Skeletal muscle satellite cell (primary cell): ENCODE data around the gene FRYL. TPM values are rescaled to one million over a fixed set of nuclear protein-coding genes. Genes with fewer than 3 reads are reported as not detected.
"Not testable (repeated sequence)": the region's sequence is repeated elsewhere in the genome, so short reads cannot be mapped to it uniquely, and the experiment has no call there.

Experiments used
- H3K27me3 ChIP-seq: 2 replicates; pipeline ENCODE4 v1.7.0; 2013; ENCODE audit warnings: low read length; ENCODE audit not compliant: control insufficient read depth, insufficient read depth
- H3K36me3 ChIP-seq: 2 replicates; pipeline ENCODE4 v1.7.0; 2013; ENCODE audit warnings: mild to moderate bottlenecking, control low read depth, low read length; ENCODE audit not compliant: insufficient read depth
- H3K4me1 ChIP-seq: 2 replicates; pipeline ENCODE4 v1.7.0; 2013; ENCODE audit warnings: low read length; ENCODE audit not compliant: control insufficient read depth, insufficient read depth
- H3K4me2 ChIP-seq: 2 replicates; pipeline ENCODE4 v1.7.0; 2013; ENCODE audit warnings: mild to moderate bottlenecking, low read length
- H3K4me3 ChIP-seq: 2 replicates; pipeline ENCODE4 v1.7.0; 2013; ENCODE audit warnings: low read length
- H3K9ac ChIP-seq: 2 replicates; pipeline ENCODE4 v1.7.0; 2013; ENCODE audit warnings: mild to moderate bottlenecking, low read depth, low read length, moderate library complexity
- H3K9me3 ChIP-seq: replicated peaks from 2 replicates; pipeline ENCODE4 v1.7.0; 2013; ENCODE audit warnings: mild to moderate bottlenecking, control low read depth, low read length
- small RNA-seq: library from RNA; depleted of rRNA; stranded (forward); fragments of <200 nt; gene quantifications from one replicate; pipeline ENCODE3, GENCODE V24; 2012

The FRYL gene

DNA sequence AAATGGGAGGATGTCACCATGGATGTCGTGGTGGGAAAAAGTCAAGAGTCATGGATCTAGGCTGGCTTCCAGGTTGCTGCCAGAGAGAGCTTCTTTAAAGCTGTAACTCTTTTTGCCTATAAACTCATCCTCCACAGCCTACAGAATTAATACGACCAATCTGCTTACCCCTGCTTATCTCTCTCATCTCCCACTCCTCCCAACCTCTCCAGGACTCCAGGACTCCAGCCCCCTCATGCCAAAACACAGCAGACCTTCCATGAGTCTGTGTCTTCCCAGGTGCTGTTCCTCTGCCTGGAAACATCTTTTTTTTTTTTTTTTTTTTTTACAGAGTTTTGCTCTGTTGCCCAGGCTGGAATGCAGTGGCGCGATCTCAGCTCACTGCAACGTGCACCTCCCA, 312.2 kb downstream of the FRYL start:
- Histone ChIP-seq H3K9me3 (no peaks in the 10 kb centered on the region), H3K4me3 (no peak overlapping the region), H3K27me3 (no peaks in the 10 kb centered on the region), H3K36me3 (no peaks in the 10 kb centered on the region), H3K4me2 (no peak overlapping the region), H3K4me1 (peaks cover 12% of the 10 kb centered on the region), H3K9ac (no peak overlapping the region)

DNA sequence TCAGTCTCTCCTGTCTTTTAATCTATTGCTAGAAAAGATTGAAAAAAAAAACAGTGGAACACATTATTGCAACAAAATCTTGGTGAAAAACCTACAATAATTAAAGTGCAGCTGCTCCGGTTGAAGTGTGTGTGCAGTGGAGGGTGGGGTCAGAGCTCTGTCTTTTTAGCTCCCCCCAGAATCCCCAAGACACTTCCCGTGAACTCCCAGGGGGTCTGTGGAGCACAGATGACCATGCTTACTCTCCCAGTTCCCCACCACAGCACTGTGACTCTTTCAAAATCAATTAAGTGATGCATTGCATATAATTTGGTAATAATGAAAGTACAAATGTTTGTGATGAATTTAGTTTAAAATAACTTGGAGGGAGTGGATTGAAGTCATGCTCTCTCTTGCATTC, 312.6 kb downstream of the FRYL start:
- no peak overlapping the region for H3K9ac ChIP-seq
- H3K4me2 ChIP-seq: no peak overlapping the region
- H3K4me3 ChIP-seq: no peak overlapping the region
- H3K36me3 ChIP-seq: no peaks in the 10 kb centered on the region
- H3K27me3 ChIP-seq: no peaks in the 10 kb centered on the region
- H3K9me3 ChIP-seq: no peaks in the 10 kb centered on the region
- H3K4me1 ChIP-seq: peaks cover 12% of the 10 kb centered on the region

DNA sequence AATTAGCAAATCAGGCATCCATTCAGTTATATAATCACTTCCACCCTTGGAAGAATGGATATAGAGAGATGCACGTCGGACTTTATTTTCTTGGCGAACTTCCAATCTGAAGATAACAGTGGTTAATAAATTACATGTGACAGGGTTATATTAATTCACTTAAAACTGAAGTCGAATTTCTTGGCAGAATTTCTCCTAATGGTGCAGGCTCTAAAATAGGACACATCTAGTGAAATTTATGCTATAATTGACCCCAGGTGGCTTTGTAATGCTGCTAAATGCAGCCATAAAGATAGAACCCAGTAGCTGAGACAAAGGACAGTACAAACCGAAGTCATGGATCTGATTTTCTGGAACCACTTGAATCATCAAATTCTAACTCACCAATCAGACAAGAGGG, 317.7 kb downstream of the FRYL start:
- peaks cover 3% of the 10 kb centered on the region for H3K9me3 ChIP-seq
- H3K36me3 ChIP-seq: no peaks in the 10 kb centered on the region
- no peak overlapping the region for H3K9ac ChIP-seq
- H3K4me1 ChIP-seq: no peaks in the 10 kb centered on the region
- H3K4me2 ChIP-seq: no peak overlapping the region
- H3K4me3 ChIP-seq: no peak overlapping the region
- H3K27me3 ChIP-seq: peaks cover 7% of the 10 kb centered on the region

DNA sequence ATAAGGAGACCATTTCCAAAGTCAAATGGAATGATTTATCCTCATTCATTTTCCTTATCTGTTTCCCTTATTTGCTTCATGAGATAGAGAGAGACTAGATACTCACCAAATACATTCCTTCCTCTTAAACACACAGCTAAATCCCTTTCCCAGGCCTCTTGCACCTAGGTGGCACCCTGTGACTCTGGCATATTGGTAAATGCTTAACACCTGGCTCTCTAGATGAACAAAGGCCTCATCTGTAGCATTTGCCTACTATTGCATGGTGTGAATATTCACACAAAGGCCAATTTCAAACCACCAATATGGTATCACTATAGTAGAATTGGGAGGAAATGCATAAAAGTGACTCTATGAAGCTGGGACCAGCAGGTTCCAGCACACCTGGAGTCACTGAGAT, 319.1 kb downstream of the FRYL start:
- Histone ChIP-seq H3K36me3 (no peaks in the 10 kb centered on the region), H3K4me2 (no peak overlapping the region), H3K4me3 (no peak overlapping the region), H3K27me3 (peaks cover 8% of the 10 kb centered on the region), H3K9ac (no peak overlapping the region), H3K9me3 (peaks cover 3% of the 10 kb centered on the region), H3K4me1 (no peaks in the 10 kb centered on the region)

DNA sequence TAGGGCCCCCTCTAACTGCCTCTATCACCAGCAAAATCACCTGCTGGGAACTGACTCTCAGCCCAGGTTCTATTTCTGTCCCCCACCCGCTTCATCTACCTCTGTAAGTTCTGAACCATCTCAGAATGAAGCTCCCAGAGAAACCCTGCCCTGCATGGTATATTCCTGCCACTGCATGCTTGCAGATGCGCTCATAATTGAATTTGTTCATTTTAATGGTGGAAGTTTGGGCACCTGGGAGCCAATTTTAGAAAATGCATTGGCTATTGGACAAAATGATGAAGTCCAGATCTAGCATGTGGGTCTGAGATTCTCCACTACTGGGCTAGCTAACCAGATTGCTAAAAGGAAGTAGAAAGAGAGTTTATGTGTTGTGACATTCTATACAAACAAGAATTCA, 325.5 kb downstream of the FRYL start:
- H3K36me3 ChIP-seq: no peaks in the 10 kb centered on the region
- H3K9me3 ChIP-seq: peaks cover 3% of the 10 kb centered on the region
- no peak overlapping the region for H3K9ac ChIP-seq
- H3K4me3 ChIP-seq: no peak overlapping the region
- H3K27me3 ChIP-seq: peaks cover 7% of the 10 kb centered on the region
- H3K4me2 ChIP-seq: no peak overlapping the region
- H3K4me1 ChIP-seq: peaks cover 2% of the 10 kb centered on the region

DNA sequence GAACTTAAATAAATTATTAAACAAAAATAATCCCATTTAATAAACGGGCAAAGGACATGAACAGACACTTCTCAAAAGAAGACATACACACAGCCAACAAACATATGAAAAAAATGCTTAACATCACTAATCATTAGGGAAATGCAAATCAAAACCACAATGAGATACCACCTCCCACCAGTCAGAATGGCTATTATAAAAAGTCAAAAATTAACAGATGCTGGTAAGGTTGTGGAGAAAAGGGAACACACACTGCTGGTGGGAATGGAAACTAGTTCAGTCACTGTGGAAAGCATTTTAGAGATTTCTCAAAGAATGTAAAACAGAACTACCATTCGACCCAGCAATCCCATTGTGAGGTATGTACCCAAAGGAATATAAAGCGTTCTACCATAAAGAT, 328.4 kb downstream of the FRYL start:
- not testable (repeated sequence) for H3K36me3 ChIP-seq, H3K4me3 ChIP-seq, H3K9me3 ChIP-seq, H3K4me1 ChIP-seq, H3K27me3 ChIP-seq, H3K9ac ChIP-seq, H3K4me2 ChIP-seq

DNA sequence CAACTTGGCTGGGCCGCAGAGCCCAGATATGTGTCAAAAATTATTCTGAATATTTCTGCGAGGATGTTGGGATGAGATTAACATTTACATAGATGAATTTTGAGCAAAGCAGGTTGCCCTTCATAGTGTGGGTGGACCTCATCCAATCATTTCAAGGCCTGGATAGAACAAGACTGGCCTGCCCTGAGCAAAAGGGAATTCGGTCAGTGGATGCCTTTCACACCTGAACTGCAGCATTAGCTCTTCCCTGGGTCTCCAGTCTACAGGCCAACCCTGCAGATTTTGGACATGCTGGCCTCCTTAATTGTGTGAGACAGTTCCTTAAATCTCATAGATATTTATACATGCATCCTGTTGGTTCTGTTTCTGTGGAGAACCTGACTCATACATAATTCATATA, 329.3 kb downstream of the FRYL start:
- Histone ChIP-seq H3K9ac (no peak overlapping the region), H3K4me3 (no peak overlapping the region)

DNA sequence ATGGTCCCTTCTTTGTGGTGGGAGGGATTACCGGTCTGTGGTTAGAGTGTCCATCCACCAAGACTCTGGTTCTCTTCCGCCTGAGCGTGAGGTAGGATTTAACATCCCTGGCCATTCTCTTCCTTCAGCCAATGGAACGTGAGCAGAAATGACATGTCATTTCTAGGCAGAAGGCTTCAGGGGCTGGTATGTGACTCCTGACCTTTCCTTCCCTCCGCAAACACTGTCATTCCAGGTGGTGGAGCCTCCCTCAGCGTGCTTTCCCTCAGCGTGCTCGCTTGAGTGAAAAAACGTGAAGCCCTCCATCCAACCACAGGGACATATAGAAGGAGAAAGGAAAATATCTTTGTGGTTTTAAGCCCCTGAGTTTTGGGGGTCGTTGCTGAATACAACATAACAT, 330.9 kb downstream of the FRYL start:
- Histone ChIP-seq H3K4me2 (no peak overlapping the region), H3K9me3 (no peaks in the 10 kb centered on the region), H3K27me3 (no peaks in the 10 kb centered on the region), H3K36me3 (no peaks in the 10 kb centered on the region), H3K9ac (no peak overlapping the region), H3K4me3 (no peak overlapping the region), H3K4me1 (peaks cover 2% of the 10 kb centered on the region)

More for the DNA sequence above, 329.3 kb downstream of the FRYL start:
- Histone ChIP-seq H3K4me2 (no peak overlapping the region), H3K36me3 (no peaks in the 10 kb centered on the region), H3K27me3 (peaks cover under 1% of the 10 kb centered on the region), H3K4me1 (peaks cover 2% of the 10 kb centered on the region), H3K9me3 (no peaks in the 10 kb centered on the region)

Small RNA genes lying within 50 kb of the gene (small RNA-seq; reads per million reads assigned to genes)
- gene RNU5E-3P: not detected
